NCI-H526 (cell line): ENCODE results near the gene NPM3.

Experiments used
- DNase-seq, 2 experiments: peaks; one replicate each; lab custom pipeline; 2025; lab: John Stamatoyannopoulos, UW

The NPM3 gene

GRCh38 chr10:101758858-101759257 is 24.4 kb downstream of the NPM3 start:
- no peak for DNase-seq

- DNase-seq: no peak
Observed at GRCh38 chr10:101752241-101752640, 31.0 kb downstream of the NPM3 start.

DNA sequence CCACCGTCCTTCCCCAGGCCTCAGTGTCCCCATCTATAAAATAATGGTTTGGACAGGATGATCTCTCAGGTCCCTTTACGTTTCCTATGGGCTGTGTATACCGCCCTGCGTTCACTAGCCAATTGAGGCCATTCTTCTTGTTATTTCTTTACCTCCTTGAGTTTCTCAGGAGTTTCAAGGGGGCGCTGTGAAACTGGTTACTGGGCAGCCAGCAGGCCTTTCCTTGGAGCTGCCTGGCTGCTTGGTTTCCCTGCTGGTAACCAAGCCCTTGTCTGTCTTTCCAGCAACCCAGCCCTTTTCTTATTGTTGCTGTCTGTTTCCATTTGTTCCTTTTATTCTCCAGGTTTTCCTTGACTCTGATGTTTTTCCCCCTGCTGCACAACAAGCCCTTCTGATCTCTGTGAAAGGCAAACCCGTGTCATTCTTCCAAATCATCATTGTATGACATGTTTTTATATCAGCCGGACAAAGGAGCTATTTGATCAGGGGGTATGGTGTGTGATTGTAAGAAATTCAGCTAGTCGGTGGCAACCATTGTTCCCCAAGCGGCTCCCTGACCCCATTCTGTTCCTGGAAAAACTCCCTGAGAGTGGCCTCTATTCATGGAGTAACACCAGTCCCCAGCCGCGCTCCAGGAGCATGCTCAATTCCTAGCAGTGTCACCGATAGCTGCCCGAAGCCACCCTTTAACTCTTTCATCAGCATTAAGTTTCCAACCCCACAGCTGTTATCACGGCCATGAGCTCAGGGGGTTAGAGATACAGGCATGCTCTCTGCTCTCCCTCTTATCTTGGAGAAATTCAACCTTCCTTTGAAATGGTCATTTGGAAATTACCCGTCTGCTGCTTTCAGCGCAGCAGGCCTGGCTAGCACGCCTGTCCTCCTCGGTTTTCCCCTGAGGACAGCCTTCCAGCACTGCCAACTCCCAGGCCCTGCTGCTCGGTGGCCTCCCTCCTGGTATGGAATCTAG is 33.9 kb downstream of the NPM3 start:
- no peak for DNase-seq

- no peak for DNase-seq
Observed at GRCh38 chr10:101748496-101748895, 34.8 kb downstream of the NPM3 start.

DNA sequence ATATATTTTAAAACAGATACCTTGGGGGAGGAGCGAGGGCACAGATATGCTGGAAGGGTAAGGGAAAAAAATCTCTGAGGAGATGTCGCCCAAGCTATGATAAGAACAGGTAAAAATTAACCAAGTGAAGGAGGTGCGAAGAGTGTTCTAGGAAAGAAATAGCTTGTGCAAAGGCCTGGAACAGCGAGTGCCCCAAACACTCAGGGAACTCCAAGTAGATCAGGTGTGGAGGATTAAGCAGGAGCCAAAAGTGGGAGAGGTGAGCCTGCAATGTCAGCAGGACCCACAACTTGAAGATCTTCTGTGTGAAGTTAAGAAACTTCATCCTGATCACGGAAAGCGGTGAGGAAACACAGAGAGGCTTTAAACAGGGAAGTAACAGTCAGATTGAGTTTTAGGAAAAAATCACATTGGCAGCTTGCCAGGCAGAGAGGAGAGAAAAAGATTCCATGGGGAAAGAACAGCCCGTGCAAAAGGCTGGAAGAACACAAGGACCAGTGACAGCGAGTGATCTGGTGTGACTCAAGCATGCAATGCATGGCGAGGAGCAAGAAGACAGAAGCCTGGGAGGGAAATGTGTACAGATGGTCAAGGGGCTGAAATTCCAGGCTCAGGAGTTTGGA is 38.1 kb downstream of the NPM3 start:
- no peak for DNase-seq

DNA sequence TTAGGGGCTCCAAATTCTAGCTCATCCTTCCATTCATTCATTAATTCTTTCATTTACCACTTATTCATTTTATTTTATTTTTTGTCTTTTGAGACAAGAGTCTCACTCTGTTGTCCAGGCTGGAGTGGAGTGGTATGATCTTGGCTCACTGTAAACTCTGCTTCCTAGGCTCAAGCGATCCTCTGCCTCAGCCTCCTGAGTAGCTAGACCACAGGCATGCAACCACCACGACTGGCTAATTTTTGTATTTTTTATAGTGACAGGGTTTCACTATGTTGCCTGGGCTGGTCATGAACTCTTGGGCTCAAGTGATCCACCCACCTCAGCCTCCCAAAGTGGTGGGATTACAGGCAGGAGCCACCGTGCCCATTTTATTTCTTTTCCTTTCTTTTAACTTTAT is 39.0 kb downstream of the NPM3 start:
- DNase-seq: no peak

DNA sequence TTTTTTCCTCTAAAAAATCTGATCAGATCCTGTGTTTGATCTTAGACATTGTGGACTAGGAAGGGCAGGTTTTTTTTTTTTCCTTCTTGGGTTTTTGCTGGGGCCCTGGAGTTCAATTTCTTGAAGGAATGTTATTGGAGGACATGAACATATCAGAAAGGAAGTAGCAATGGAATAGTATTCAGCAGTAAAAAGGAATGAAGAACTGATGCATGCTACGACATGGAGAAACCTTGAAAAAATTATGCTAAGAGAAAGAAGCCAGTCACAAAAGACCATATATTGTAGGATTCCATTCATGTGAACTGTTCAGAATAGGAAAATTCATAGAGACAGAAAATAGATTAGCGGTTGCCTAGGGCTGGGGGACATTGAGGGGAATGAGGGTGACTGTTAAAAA is 41.3 kb downstream of the NPM3 start:
- no peak for DNase-seq

DNA sequence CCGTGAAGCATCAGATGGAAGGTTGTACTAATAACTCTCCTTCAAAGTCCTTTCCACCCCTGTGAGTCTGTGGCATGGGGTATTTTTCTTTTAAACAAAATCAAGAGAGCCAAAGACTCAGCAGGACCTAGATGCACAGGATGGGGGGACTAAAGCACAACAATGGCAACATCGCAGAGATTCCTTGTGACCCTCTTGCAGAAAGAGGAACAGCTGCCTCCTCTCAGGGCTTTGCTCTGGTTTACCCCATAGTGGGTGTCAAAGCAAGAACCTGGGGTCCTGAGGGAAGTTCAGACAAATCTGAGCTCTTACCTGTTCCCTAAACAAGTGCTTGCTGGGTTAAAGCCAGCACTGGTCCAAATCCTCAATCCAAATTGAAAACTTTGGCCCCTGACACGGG is 46.6 kb downstream of the NPM3 start:
- DNase-seq: no peak

- no peak for DNase-seq
Observed at GRCh38 chr10:101732096-101732495, 51.1 kb downstream of the NPM3 start.
